ENCODE results near the gene ABCA10. TPM values are rescaled to one million over a fixed set of nuclear protein-coding genes. Genes with fewer than 3 reads are reported as not detected.

ABCA10 gene
- total RNA-seq, 1 experiment from 2014 or later, result 0.90 TPM

DNA sequence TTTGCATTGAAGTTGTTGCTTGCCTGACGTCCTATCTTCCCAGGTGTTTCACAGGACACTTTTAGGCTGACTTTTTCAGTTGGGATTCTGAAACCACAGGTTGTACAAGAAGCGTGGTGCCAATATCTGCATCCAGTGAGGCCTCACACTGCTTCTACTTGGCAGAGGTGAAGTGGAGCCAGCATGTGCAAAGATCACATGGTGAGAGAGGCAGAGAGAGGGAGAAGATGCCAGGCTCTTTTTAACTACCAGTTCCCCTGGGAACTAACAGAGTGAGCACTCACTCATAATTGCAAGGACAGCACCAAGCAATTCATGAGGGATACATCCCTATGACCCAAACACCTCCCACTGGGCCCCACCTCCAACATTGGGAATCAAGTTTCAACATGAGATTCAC is 81.2 kb downstream of the ABCA10 start:
- Histone ChIP-seq H3K27me3 (ENCODE audit: control insufficient read depth, insufficient read depth, low read length) (no peaks in the 10 kb centered on the region), H3K36me3 (ENCODE audit: control insufficient read depth, insufficient read depth, low read length) (no peaks in the 10 kb centered on the region), H3K4me1 (ENCODE audit: control insufficient read depth, insufficient read depth, low read length) (no peaks in the 10 kb centered on the region), H3K9me3 (ENCODE audit: control insufficient read depth, insufficient read depth, low read depth, low read length) (no peaks in the 10 kb centered on the region), H3K27ac (ENCODE audit: low read length) (no peak overlapping the region), H3K4me3 (ENCODE audit: low read depth in 2 of 2, low read length in 2 of 2) (no peak overlapping the region)
- no peak for DNase-seq (ENCODE audit: low read depth, low spot score)
- in situ Hi-C loops (cut with HindIII; ENCODE audit: low pct_unique_long_range_greater_than_20kb, low sequenced_read_pairs) (no loop called here), intact Hi-C loops (cut with micrococcal nuclease; ENCODE audit: unreplicated experiment) (no loop called here)
- POLR2A ChIA-PET, result no interaction called here
- no peak for TF ChIP-seq SIN3A (IDR thresholded peaks at IDR 0.05; ENCODE audit: borderline replicate concordance, insufficient read depth, low read depth, low read length)
- TF ChIP-seq POLR2AphosphoS5 (IDR thresholded peaks at IDR 0.05; ENCODE audit: low read depth, low read length), result no peak
- TF ChIP-seq, protein P1, sequence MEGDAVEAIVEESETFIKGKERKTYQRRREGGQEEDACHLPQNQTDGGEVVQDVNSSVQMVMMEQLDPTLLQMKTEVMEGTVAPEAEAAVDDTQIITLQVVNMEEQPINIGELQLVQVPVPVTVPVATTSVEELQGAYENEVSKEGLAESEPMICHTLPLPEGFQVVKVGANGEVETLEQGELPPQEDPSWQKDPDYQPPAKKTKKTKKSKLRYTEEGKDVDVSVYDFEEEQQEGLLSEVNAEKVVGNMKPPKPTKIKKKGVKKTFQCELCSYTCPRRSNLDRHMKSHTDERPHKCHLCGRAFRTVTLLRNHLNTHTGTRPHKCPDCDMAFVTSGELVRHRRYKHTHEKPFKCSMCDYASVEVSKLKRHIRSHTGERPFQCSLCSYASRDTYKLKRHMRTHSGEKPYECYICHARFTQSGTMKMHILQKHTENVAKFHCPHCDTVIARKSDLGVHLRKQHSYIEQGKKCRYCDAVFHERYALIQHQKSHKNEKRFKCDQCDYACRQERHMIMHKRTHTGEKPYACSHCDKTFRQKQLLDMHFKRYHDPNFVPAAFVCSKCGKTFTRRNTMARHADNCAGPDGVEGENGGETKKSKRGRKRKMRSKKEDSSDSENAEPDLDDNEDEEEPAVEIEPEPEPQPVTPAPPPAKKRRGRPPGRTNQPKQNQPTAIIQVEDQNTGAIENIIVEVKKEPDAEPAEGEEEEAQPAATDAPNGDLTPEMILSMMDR (IDR thresholded peaks at IDR 0.05), result no peak
- TF ChIP-seq, protein P2, sequence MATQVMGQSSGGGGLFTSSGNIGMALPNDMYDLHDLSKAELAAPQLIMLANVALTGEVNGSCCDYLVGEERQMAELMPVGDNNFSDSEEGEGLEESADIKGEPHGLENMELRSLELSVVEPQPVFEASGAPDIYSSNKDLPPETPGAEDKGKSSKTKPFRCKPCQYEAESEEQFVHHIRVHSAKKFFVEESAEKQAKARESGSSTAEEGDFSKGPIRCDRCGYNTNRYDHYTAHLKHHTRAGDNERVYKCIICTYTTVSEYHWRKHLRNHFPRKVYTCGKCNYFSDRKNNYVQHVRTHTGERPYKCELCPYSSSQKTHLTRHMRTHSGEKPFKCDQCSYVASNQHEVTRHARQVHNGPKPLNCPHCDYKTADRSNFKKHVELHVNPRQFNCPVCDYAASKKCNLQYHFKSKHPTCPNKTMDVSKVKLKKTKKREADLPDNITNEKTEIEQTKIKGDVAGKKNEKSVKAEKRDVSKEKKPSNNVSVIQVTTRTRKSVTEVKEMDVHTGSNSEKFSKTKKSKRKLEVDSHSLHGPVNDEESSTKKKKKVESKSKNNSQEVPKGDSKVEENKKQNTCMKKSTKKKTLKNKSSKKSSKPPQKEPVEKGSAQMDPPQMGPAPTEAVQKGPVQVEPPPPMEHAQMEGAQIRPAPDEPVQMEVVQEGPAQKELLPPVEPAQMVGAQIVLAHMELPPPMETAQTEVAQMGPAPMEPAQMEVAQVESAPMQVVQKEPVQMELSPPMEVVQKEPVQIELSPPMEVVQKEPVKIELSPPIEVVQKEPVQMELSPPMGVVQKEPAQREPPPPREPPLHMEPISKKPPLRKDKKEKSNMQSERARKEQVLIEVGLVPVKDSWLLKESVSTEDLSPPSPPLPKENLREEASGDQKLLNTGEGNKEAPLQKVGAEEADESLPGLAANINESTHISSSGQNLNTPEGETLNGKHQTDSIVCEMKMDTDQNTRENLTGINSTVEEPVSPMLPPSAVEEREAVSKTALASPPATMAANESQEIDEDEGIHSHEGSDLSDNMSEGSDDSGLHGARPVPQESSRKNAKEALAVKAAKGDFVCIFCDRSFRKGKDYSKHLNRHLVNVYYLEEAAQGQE (IDR thresholded peaks at IDR 0.05; ENCODE audit: insufficient read depth in 1 of 2, low read depth in 2 of 2, low read length in 1 of 2), result no peak
- no peak for TF ChIP-seq TCF7L2 (IDR thresholded peaks at IDR 0.05; ENCODE audit: low read depth, low read length)
- BruUV-seq (replicated peaks), result no TSS peak
- CTCF ChIA-PET, result no interaction called here
- no peak for ATAC-seq

DNA sequence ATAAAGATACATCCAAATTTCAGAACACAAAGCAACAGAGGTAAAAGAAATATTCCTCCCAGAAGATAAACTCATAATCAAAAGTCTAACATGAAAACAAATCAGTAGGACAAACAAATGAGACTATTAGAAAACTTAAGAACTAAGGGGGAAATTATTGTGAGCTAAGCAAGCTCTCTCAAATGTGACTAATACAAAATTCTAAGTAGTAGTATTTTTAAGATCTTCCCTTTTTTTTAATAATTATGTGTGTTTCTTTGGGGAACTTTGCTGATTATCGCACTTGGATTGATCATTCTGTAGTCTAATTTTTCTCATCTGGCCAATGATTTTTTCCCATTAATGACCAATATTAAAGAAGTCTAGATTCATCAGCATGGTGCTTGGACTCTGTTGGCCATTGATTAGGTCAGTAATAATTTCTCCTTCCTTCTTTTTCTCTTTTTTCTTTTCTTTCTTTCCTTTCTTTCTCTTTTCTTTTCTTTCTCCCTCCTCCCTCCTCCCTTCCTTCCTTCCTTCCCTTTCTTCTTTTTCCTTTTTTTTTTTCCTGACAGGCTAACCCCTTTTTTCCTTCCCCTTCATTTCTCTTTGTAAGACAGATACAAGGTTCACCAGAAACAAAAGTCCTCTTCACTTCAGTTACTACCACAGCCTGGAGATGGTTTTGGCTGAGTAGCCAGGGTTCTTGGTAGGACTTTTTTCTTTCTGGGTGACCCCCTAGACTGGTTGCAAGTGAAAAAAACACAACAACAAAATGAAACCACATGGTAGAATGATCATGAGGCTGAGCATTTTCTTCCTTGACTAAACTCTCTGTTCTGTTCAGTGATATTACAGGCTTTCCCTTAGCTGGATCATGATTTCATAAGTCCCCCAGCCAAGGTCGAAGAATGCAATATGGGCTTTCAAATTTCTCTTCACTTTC is 84.0 kb downstream of the ABCA10 start:
- TF ChIP-seq SIN3A (IDR thresholded peaks at IDR 0.05; ENCODE audit: borderline replicate concordance, insufficient read depth, low read depth, low read length) (no peak), TCF7L2 (IDR thresholded peaks at IDR 0.05; ENCODE audit: low read depth, low read length) (no peak), POLR2AphosphoS5 (IDR thresholded peaks at IDR 0.05; ENCODE audit: low read depth, low read length) (no peak)
- TF ChIP-seq, protein P2 (IDR thresholded peaks at IDR 0.05; ENCODE audit: insufficient read depth in 1 of 2, low read depth in 2 of 2, low read length in 1 of 2), result no peak
- TF ChIP-seq, protein P1 (IDR thresholded peaks at IDR 0.05), result no peak
- Histone ChIP-seq H3K27me3 (ENCODE audit: control insufficient read depth, insufficient read depth, low read length) (no peaks in the 10 kb centered on the region), H3K4me1 (ENCODE audit: control insufficient read depth, insufficient read depth, low read length) (no peaks in the 10 kb centered on the region), H3K9me3 (ENCODE audit: control insufficient read depth, insufficient read depth, low read depth, low read length) (no peaks in the 10 kb centered on the region), H3K36me3 (ENCODE audit: control insufficient read depth, insufficient read depth, low read length) (no peaks in the 10 kb centered on the region), H3K27ac (ENCODE audit: low read length) (no peak overlapping the region), H3K4me3 (ENCODE audit: low read depth in 2 of 2, low read length in 2 of 2) (no peak overlapping the region)
- CTCF ChIA-PET, result no interaction called here
- BruUV-seq (replicated peaks), result no TSS peak
- POLR2A ChIA-PET, result no interaction called here
- in situ Hi-C loops (cut with HindIII; ENCODE audit: low pct_unique_long_range_greater_than_20kb, low sequenced_read_pairs) (no loop called here), intact Hi-C loops (cut with micrococcal nuclease; ENCODE audit: unreplicated experiment) (no loop called here)
- DNase-seq (ENCODE audit: low read depth, low spot score) (no peak), ATAC-seq (no peak)
